NCI-H187 treated with DMSO at 0.1 percent for 48 hours (cell line): Measurements from ENCODE around the gene PTPRN2.
"Not testable (repeated sequence)": the region's sequence is repeated elsewhere in the genome, so short reads cannot be mapped to it uniquely, and the experiment has no call there.

Experiments
- DNase-seq: peaks from one replicate; lab custom pipeline; 2025; lab: John Stamatoyannopoulos, UW

PTPRN2 gene

DNA sequence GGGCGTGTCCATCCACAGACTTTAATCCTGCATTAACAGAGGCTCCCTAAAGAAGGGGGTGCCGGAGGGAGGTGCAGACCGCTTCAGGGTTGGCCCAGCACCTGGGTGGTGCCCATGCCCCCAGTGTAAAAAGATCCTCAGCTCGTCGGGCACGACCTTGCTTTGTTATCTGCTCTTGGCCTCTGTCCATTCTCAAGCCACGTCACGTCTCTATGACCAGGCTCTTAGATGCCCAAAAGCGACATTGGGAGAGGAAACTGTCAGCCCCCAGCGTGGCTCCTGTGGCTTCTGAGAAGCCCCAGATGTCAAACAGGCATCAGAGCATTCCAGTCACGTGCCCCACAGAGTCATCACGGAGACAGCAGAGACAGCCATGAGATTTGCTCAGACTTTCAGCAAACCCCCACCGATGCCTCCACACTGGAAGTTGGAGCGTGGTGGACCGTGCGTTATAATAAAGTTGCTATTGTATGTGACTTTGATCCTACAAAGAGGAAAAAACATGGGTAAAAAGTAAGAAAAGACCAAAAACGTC, 55.5 kb downstream of the PTPRN2 start:
- no peak for DNase-seq

DNA sequence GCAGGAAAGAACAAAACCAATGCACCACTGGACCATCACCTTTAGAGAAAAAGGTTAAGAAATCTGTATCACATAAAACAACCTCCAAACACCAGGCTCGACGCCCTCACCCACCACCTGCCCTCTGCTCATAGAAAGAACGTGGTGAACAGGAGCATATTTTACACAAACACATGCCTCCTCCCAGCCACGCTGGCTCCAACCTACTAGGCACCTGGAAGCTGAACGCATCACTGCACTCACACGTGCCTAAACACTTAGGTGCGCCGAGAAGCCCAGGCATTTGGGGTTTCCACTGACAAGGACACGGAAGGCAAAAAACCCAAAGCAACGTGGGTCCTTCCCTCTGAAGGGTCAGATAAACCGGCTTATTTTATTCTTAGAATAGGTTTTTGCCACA, 56.0 kb downstream of the PTPRN2 start:
- peak; percentile 28 for DNase-seq

DNA sequence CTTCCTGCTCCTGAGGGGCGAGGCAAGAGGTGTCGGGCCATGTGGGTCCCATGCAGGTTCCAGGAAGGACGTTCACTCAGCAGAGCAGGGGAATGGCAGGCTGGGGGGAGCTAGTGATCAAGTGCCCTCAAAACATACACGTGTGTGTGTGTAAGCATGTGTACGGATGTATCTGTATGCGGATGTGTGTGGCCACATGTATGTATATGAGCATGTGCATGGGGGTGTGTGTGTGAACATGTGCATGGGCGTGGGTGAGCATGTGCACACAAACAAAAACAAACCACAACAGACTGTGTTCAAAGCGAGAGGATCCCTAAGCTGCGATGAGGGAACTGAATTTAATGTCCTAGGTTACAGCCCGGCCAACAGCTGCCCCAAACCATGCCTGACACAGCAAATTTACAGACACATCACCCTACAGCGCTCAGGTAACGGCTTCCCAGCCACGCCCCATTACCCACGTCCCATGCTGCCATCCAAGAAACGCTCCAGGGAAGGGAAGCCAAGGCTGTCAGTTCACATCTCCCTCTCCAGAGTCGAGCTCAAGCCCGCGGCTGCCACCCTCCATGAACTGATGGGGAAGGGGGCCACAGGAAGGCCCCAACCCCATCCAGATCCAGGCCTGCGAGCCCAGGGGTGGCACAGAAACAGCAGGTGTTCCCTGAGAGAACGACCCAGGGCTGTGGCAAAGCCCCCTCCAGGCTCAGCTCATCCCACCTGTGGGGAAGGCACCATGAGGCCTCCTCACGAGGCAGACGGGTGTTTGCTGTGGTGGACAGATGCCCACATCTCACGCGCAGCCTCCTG, 56.6 kb downstream of the PTPRN2 start:
- DNase-seq, result peak; percentile 31

DNA sequence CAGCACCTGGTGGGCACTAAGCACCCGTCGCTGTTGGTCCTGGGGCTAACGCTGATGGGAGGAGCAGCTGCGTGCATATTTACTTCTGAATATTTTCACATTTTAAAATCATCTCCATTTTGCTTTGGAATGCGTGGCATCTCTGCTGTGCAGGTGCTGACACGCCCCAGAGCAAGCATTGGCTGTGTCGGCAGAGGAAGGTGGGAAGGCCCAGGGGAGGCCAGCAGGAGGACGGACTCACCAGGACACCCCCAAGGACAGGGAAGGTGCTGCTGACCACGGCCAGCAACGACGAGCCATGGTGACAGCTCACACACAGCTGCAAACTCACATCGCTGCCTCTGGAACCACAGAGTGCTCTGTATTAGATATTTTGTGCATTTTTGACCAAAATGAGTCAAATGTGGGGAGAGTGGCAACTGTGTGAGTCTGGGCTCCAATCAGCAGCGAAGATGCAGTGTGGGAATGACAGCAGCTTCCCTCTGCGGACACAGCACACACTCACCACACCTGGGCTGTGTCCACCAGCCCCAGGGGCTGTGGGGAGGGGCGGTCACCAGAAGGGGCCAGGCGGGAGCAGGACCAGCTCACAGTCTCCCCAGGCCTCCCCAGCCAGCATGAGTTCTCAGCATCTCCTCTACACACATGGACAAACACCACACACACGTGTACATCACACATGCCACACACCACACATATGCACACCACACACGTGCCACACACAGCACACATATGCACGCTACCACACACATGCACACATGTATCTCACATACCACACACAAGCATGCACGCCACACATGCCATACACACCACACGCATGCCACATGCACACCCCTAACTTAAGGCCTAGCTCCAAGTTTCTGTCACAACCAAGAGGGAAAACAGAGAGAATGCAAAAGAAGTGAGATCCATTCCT, 58.2 kb downstream of the PTPRN2 start:
- DNase-seq, result no peak

DNA sequence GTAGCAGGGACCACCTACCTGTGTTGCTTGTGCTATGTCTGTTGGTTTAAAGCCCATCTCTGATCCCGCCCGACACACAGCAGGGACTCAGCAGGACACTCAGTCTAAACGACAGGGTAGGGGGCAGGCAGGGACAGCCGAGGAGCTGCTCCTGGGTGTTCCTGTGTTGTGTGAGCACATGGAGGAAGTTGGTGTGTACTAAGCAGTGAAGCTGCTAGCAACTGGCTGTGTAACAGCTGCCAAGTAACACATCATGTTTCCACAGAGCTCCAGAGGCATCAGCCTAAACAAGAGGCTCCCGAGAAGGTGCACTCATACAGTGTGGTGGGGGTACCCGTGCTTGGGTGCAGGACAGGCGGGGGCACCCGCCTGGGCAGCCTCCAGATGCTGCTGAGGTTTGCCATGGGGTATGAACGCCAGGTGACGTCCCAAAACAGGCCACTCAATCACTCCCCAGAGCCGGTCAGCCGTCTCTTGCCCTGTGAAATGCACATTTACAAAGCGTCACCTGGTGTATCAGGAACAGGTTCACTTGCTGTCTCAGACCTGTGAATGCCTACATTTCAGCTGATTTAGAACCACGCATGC, 59.6 kb downstream of the PTPRN2 start:
- no peak for DNase-seq

DNA sequence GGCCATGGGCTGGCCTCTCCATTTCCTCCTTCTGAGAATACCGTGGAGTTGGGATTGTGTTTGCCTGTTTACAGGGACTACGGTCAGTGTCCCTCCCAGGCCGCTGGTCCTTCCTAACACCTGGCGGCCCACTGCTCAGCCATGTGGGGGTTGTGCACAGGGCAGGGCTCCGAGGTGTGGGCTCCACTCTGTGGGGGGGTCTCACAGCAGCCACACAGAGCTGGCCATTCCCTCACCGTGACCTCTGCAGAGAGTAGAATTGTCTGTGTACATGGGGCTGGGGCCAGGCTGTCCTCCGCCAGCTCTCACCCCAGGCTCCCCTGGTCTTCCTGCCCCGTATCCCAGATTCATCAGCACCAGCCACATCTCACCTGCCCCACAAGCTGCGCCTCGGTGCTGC, 60.1 kb downstream of the PTPRN2 start:
- DNase-seq, result no peak

DNA sequence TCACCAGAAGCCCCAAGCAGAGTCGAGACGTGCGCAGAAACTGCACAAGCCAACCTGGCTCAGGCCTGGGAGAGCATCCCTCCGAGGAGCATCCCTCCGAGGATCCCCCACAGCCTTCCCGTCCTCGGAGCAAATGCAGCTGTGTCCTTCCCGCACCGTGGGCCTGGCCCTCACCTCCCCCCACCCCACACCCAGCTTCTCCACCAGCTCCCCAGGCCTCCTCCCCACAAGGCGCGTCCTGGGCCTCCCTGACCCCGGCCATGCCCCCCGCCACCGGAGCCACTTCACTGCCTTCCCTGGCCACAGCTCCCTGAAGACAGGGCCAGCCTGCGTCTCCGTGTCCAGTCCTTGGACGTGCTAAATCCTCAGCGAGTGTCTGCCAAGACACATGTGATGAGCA, 60.6 kb downstream of the PTPRN2 start:
- no peak for DNase-seq

DNA sequence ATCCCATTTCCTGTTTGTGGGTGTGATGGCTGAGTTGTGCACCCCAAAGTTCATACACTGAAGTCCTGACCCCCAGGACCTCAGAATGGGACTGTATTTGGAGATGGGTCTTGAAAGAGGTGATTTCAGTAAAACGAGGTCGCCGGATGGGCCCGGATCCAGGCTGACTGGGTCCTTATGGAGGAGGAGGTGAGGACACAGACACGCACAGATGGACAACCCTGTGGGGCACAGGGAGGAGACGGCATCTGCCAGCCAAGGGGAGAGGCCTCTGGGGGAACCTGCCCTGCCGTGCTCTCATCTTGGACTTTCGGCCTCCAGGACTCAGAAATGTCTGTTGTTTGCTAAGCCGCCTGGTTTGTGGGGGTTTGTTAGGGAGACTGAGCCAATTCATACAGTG, 61.1 kb downstream of the PTPRN2 start:
- DNase-seq, result no peak

DNA sequence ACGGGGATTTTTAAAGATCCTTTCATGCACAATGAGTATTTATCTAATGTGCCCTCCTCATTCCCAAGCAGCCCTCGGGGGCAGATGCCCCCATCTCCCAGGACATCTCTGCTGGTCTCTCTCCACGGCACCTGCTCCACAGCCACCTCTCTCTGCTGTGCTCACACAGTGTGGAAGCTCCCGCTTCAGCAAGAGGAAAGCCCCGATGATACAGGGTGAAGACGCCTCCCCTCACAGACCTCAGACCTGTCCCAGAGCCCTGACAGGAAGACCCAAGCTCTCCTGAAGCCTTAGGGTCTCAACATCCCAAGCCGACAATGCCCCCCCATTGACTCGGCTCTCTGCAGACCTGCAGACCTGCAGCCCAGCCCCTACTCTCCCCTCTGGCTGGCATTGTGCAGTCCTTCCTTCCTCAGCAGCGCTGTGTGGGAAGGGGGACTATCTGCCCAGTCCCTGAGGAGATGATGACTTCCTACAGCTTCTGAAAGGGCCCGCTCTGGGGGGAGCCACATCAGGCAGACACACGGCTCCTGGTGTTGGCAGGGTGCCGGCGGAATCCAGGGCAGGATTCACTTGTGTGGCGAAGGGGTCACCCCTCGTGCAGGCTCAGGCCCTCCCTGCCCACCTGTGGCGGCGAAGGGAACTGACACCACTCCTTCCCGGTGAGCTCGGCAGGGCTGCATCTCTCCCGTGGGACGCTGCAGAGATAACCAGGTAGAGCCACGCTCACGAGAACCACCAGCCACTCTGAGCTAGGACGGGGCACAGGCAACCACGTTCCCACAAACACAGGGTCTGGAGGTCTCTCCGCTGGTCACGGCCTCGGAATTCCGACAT, 61.8 kb downstream of the PTPRN2 start:
- DNase-seq, result no peak

DNA sequence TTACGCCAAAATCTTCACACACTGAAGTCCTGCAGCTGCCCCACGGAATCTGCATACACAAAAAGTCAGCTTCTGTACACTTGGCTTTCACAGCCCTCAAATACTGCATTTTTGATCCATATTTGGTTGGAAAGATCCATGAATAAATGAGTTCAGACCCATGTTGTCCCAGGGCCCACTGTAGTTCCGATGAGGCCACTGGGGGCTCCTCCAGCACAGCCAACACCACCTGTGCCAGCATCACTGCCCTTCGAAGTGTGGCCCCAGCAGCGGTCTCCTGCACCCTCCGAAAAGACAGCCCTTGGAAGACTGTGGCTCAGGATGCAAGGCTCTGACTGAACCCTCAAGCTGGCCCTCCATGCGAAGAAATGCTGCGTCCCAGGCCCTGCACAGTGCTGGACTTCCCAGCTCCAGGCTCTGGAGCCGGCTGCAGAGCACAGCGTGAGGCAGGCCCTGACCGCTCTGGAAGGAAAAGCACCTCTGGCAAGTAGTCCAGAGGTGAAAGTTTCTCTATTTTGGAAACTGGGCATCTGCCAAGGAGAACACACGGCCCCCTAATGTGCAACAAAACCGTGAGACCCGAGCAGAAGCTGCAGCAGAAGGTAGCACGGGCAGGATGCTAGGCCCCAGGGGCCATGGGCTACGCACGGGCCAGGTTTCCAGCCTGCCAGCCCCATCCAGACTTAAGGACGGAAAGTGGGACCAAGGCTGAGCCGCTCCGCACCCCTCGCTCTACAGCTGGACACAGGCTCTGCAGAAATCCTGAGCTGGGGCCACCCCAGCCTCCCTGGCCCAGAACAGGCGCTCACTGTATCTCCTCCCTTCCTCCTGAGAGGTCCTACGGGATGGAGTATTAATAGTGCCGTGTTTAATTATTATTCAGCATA, 62.6 kb downstream of the PTPRN2 start:
- DNase-seq, result no peak

DNA sequence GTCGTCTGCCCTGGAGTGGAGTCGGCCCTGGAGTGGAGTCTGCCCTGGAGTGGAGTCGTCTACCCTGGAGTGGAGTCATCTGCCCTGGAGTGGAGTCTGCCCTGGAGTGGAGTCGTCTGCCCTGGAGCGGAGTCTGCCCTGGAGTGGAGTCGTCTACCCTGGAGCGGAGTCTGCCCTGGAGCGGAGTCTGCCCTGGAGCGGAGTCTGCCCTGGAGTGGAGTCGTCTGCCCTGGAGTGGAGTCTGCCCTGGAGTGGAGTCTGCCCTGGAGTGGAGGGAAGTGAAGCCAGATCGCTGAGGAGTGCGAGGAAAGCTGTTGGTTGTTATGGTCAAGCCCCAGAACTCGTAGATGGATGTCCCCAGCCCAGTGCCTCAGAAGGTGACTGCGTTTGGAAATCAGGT, 63.3 kb downstream of the PTPRN2 start:
- not testable (repeated sequence) for DNase-seq

DNA sequence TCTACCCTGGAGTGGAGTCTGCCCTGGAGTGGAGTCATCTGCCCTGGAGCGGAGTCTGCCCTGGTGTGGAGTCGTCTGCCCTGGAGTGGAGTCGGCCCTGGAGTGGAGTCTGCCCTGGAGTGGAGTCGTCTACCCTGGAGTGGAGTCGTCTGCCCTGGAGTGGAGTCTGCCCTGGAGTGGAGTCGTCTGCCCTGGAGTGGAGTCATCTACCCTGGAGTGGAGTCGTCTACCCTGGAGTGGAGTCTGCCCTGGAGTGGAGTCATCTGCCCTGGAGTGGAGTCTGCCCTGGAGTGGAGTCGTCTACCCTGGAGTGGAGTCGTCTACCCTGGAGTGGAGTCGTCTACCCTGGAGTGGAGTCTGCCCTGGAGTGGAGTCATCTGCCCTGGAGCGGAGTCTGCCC, 63.7 kb downstream of the PTPRN2 start:
- DNase-seq, result not testable (repeated sequence)

DNA sequence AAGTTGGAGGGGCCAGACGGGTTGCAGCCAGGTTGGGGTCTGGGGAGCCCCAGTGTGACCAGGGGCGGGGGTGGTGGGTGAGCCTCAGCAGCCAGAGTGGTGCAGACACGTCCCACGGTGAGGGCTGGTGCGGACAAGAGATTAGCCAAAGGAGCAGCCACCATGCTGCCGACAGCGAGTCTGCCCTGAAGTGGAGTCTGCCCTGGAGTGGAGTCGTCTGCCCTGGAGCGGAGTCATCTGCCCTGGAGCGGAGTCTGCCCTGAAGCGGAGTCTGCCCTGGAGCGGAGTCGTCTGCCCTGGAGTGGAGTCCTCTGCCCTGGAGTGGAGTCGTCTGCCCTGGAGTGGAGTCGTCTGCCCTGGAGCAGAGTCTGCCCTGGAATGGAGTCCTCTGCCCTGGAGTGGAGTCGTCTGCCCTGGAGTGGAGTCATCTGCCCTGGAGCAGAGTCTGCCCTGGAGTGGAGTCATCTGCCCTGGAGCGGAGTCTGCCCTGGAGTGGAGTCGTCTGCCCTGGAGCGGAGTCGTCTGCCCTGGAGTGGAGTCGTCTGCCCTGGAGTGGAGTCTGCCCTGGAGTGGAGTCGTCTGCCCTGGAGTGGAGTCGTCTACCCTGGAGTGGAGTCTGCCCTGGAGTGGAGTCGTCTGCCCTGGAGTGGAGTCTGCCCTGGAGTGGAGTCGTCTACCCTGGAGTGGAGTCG, 64.3 kb downstream of the PTPRN2 start:
- DNase-seq, result not testable (repeated sequence)

DNA sequence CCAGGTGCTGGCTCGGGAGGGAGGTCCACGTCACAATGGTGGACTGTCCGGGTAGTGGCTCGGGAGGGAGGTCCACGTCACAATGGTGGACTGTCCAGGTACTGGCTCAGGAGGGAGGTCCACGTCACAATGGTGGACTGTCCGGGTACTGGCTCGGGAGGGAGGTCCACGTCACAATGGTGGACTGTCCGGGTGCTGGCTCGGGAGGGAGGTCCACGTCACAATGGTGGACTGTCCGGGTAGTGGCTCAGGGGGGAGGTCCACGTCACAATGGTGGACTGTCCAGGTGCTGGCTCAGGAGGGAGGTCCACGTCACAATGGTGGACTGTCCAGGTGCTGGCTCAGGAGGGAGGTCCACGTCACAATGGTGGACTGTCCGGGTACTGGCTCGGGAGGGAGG, 65.8 kb downstream of the PTPRN2 start:
- DNase-seq, result not testable (repeated sequence)

DNA sequence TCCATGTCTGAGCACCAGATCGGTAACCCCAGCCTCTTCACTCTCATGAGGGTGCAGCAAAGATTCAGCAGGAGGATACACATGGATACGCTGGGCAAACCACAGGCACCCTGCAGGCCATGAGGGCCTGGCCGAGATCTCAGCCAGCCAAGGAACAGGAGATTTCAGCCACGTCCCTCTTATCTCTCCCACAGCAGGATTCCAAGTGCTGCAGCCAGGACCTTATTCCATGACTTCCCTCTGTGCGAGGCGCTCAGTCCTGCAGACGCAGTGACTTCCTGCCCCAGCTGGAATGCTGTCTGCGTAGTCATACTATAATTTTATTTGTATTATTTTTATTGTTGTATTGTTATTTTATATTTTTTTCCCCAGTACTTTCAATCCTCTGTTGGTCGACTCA, 66.8 kb downstream of the PTPRN2 start:
- DNase-seq, result no peak

DNA sequence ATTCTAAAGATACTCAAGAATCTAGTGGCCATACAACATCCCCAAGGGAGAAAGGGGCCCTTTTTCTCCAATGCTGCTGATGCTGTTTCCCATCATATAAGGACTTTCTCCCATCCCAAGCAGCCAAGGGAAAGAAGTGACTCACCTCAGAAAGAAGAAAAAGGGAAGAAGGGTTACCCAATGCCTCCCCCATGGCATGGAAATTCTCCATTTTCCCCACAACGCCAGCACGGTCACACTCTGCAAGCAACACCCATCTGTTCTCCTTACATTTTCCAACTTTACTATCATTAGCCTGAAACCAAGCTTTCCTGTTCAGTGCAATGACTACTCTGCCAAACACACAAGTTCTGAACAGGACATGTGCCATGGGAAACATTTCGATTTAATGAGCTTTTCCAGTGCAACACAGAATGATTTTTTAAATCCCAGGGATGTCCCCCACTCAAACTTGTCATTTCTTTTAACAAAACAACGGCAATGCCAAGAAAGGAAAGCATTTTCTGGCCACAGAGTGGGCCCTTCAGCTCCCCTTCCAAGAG, 67.9 kb downstream of the PTPRN2 start:
- DNase-seq, result no peak

DNA sequence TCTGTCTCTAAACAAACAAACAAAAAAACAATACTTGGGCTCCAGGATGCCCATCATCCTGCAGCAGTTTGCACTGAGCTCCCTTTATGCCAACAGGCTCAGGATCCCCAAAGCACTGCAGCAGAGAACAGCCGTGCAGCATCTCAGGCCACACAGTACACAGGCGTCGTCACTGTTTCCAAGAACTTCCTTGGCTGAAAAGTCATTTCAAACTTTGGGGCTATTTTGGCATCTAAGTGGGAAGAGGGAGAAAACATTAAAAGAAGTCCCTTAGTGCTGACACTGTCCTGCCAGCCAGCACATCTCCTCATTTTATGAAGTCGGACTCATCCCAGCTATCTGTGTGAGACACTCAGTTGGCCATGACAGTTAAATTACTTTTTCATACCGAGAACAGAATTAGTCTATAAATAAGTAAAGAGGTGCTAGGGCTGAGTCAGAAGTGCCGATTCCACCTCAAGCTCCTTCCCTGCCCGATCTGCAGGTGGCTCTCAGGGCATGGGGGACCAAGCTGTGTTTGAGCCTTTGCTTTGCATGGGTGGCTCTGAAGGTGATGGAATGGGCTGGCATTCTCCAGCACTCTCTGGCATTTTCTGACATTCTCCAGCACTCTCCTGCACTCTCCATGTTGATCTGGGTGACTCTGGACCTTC, 68.5 kb downstream of the PTPRN2 start:
- DNase-seq, result no peak

DNA sequence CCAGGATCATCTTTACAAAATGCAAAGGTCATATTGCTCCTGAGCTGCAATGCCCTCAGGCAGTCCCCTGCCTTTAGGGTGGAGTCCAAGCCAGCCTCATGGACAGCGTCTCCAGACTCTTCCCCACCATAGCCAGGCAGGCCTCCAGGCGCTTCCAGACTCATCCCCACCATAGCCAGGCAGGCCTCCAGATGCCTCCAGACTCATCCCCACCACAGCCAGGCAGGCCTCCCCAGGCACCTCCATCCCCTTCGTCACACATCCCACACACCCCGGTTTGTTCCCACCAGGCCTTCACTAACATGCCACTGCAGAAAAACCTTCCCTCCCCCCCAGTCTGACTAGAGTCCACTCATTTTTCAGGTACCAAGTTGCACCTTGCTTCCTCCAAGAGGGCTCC, 70.1 kb downstream of the PTPRN2 start:
- no peak for DNase-seq

DNA sequence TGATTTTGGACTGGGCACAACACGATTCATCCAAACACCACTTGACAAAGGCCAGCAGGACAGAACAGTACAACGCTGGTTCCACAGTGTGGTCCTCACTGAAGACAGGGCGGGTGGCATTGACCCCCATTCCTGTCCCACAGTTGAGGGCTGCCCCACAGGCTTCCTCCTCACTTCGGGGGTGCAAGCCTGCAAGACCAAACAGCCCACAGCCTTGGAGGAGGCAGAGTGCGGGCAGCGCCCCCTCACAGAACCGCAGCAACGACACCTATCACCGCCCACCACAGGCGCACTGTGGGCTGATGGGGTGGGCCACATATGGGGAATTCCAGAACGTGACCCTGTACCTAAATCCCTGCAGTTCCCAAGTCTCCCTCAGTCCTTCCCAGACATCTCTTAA, 70.6 kb downstream of the PTPRN2 start:
- DNase-seq, result no peak
